Psoas muscle (tissue), 8 donors: ENCODE data around the gene ZGPAT. TPM values are rescaled to one million over a fixed set of nuclear protein-coding genes. Genes with fewer than 3 reads are reported as not detected.
A peak's percentile ranks its signal among the peaks of the same experiment; 100 is the strongest.

Experiments
- ATAC-seq, 4 donors: fragments of 200-7000 bp; cut with Tn5 transposase; one replicate each; pipeline ENCODE4 v1.9.1; 2020; ENCODE audit warnings: moderate library complexity in 3 of 4, mild to moderate bottlenecking in 2 of 4
- DNase-seq, 2 donors: peaks; one replicate each; pipeline ENCODE4 v3.0.0-alpha.2; 2020
- H3K27ac ChIP-seq: fragments of 200-600 bp; one replicate; pipeline ENCODE4 v1.8.0; 2022
- H3K27me3 ChIP-seq, 3 donors: fragments of 200-600 bp in 1 of 3; one replicate each; pipeline versions ENCODE4 v1.6.1 to v1.8.0; 2013 to 2022; ENCODE audit warnings: low read length in 2 of 3, mild to moderate bottlenecking in 2 of 3, moderate library complexity in 1 of 3; ENCODE audit not compliant: insufficient read depth in 3 of 3
- H3K36me3 ChIP-seq, 2 donors: fragments of 200-600 bp in 1 of 2; one replicate each; pipeline versions ENCODE4 v1.6.1 to v1.8.0; 2013 to 2022; ENCODE audit warnings: low read depth in 1 of 2, mild to moderate bottlenecking in 1 of 2, moderate library complexity in 1 of 2; ENCODE audit not compliant: insufficient read depth in 1 of 2
- H3K4me1 ChIP-seq: fragments of 200-600 bp; one replicate; pipeline ENCODE4 v1.8.0; 2022
- H3K4me3 ChIP-seq: fragments of 200-600 bp; one replicate; pipeline ENCODE4 v1.8.0; 2022; ENCODE audit warnings: mild to moderate bottlenecking
- H3K9me3 ChIP-seq: fragments of 200-600 bp; one replicate; pipeline ENCODE4 v1.8.0; 2022
- WGBS, 3 donors: extraction: QIAGEN DNeasy Blood & Tissue Kit; methylation state at CpG; one replicate each; pipeline versions ENCODE4 v1.1.6 to v1.1.7; 2013; 5-methylcytosine and 5-hydroxymethylcytosine counted together
- intact Hi-C, 2 donors: fragments of 100-400 bp; cut with DNase I; formaldehyde crosslinking; loops; one replicate each; pipeline versions ENCODE4 v1.11.0 to v1.14.2; 2022
- polyA plus RNA-seq, 3 donors: library from polyadenylated mRNA; stranded (reverse); fragments of 200-250 nt; gene quantifications; one replicate each; pipeline ENCODE4 v1.2.3, GENCODE V29; 2013
- total RNA-seq, 4 donors: library from RNA; stranded (reverse); fragmentation: NEBNext Ultra II Directional in 2 of 4; extraction: Animal tissue kit (Norgen Biotek cat#: 25700) in 2 of 4; gene quantifications; one replicate each; pipeline versions ENCODE4 v1.2.1 to v1.2.4, GENCODE V29; 2021 to 2023
- TF ChIP-seq, protein P1 (sequence below): fragments of 200-600 bp; IDR thresholded peaks from one replicate; pipeline ENCODE4 v1.8.0; 2022; ENCODE audit warnings: antibody characterized with exemption
- donor health status: healthy with polysubstance abuse.
- donor health status: DM: no; HTN: no; CAD: no; lungs with moderate emphysema.
- donor health status: Bipolar disorder and iron deficiency.
- donor health status: healthy.
- donor health status: DM: yes; HTN: yes; CAD: no.
- donor health status: DM: no; HTN: no; CAD: no.
- donor health status: DM: no; HTN: no; CAD: no.
- donor health status: DM: yes; HTN: yes; CAD: no.

The ZGPAT gene
- total and polyA plus RNA-seq, 7 donors, result 10.7 to 54.8 (median 18.2) TPM

GRCh38 chr20:63742381-63743024 lies 34.7 kb downstream of the ZGPAT start:
- Histone ChIP-seq H3K4me1 (peaks cover 15% of the 10 kb centered on the region), H3K9me3 (no peaks in the 10 kb centered on the region), H3K27me3 (no peaks in the 10 kb centered on the region), H3K27ac (peak overlapping the region; percentile 84), H3K4me3 (peak overlapping the region; percentile 71), H3K36me3 (peaks cover 0 to 25% of the 10 kb centered on the region in 2 donors)
- intact Hi-C loops, result no loop called here
- TF ChIP-seq, protein P1, sequence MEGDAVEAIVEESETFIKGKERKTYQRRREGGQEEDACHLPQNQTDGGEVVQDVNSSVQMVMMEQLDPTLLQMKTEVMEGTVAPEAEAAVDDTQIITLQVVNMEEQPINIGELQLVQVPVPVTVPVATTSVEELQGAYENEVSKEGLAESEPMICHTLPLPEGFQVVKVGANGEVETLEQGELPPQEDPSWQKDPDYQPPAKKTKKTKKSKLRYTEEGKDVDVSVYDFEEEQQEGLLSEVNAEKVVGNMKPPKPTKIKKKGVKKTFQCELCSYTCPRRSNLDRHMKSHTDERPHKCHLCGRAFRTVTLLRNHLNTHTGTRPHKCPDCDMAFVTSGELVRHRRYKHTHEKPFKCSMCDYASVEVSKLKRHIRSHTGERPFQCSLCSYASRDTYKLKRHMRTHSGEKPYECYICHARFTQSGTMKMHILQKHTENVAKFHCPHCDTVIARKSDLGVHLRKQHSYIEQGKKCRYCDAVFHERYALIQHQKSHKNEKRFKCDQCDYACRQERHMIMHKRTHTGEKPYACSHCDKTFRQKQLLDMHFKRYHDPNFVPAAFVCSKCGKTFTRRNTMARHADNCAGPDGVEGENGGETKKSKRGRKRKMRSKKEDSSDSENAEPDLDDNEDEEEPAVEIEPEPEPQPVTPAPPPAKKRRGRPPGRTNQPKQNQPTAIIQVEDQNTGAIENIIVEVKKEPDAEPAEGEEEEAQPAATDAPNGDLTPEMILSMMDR, result no peak
- peak in 1 of 2 donors; percentile 57 for DNase-seq
- 81 to 85% (median 82%) methylated on average over 30 to 37 of the region's 37 CpGs for WGBS, 3 donors
- ATAC-seq, result no peak

- intact Hi-C loops, result no loop called here
- Histone ChIP-seq H3K4me1 (peaks cover 12% of the 10 kb centered on the region), H3K27ac (peak overlapping the region; percentile 12), H3K9me3 (no peaks in the 10 kb centered on the region), H3K36me3 (peaks cover 0 to 25% of the 10 kb centered on the region in 2 donors), H3K27me3 (no peaks in the 10 kb centered on the region), H3K4me3 (no peak overlapping the region)
- 78 to 86% (median 82%) methylated on average over 31 of the region's 31 CpGs for WGBS, 3 donors
- DNase-seq (peak in 1 of 2 donors; percentile 47), ATAC-seq (no peak)
- TF ChIP-seq, protein P1, result no peak
Measured at GRCh38 chr20:63743210-63743970, 35.6 kb downstream of the ZGPAT start.

GRCh38 chr20:63744158-63744557 lies 36.3 kb downstream of the ZGPAT start:
- intact Hi-C loops, result no loop called here
- peak in 1 of 2 donors; percentile 19 for DNase-seq
- Histone ChIP-seq H3K4me1 (peaks cover 8% of the 10 kb centered on the region), H3K9me3 (no peaks in the 10 kb centered on the region), H3K4me3 (no peak overlapping the region), H3K36me3 (peaks cover 0 to 25% of the 10 kb centered on the region in 2 donors), H3K27ac (no peak overlapping the region), H3K27me3 (no peaks in the 10 kb centered on the region)
- TF ChIP-seq, protein P1, result no peak
- WGBS, 3 donors, result 55 to 70% (median 57%) methylated on average over 4 of the region's 4 CpGs
- ATAC-seq, result no peak

DNA sequence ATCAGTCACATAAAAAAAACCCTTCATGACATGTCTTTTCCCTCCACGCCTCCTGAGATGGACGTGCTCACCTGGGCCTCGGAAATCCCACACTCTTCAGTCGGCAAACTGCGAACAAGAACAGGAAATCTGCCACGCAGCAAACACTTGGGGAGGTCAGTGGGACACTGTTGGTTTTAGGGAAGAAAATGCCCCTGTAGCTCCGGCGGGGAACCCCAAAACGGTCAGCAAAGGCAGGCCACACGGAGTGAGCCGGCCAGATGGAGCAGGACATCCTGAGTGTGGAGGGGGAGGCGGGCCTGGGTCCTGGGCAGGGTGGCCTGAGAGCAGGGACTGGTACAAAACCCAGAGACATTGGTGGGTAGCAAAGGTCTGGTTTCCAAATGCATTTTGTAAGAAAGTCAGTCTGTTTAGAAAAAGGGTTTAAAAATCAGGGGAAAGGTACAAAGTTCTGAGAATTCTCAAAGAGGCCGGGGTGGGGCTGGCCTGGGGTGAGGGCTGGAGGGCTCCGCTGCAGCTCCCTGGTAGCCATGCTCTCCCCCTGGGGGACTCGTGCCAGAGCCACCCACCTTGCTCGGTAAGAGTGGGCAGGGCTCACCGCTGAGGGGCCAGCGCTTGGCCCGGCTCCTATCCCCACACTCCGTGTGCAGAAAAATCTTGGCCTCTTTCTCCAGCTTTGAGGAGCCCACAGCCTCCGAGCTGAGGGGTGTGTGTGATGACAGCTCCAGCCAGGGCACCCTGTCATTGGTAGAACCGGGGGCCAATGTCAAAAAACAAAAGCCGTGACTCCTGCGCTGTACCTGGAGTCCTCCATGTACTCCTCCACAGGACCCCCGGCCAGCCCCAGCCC lies 37.0 kb downstream of the ZGPAT start:
- Histone ChIP-seq H3K4me3 (no peak overlapping the region), H3K4me1 (peaks cover 8% of the 10 kb centered on the region), H3K9me3 (no peaks in the 10 kb centered on the region), H3K27ac (no peak overlapping the region), H3K36me3 (peaks cover 0 to 25% of the 10 kb centered on the region in 2 donors), H3K27me3 (no peaks in the 10 kb centered on the region)
- peak in 1 of 2 donors; percentile 43 for DNase-seq
- TF ChIP-seq, protein P1, result no peak
- intact Hi-C loops, result no loop called here
- 75 to 77% (median 76%) methylated on average over 24 to 25 of the region's 25 CpGs for WGBS, 3 donors
- no peak for ATAC-seq
